GM21360 (cell line): Measurements from ENCODE around the gene SLC27A4.

ENCODE experiments used
- ATAC-seq: cut with Tn5 transposase; IDR thresholded peaks from one replicate; pipeline ENCODE4 v1.9.1; 2021; ENCODE audit warnings: mild to moderate bottlenecking, moderate library complexity; ENCODE audit not compliant: unreplicated experiment

SLC27A4 gene

GRCh38 chr9:128390150-128390812 is 50.0 kb downstream of the SLC27A4 start:
- ATAC-seq = no peak

GRCh38 chr9:128390813-128391711 is 50.7 kb downstream of the SLC27A4 start:
- ATAC-seq = no peak

- ATAC-seq = no peak
Observed at GRCh38 chr9:128391956-128392301, 51.6 kb downstream of the SLC27A4 start.

- no peak for ATAC-seq
Observed at GRCh38 chr9:128392302-128393144, 52.2 kb downstream of the SLC27A4 start.

GRCh38 chr9:128393145-128393775 is 52.9 kb downstream of the SLC27A4 start:
- no peak for ATAC-seq

GRCh38 chr9:128393970-128394369 is 53.6 kb downstream of the SLC27A4 start:
- ATAC-seq = no peak

GRCh38 chr9:128394379-128395168 is 54.2 kb downstream of the SLC27A4 start:
- ATAC-seq = no peak

- ATAC-seq = no peak
Observed at GRCh38 chr9:128396970-128397613, 56.8 kb downstream of the SLC27A4 start.

GRCh38 chr9:128397831-128398230 is 57.5 kb downstream of the SLC27A4 start:
- no peak for ATAC-seq

- ATAC-seq = no peak
Observed at GRCh38 chr9:128399861-128400260, 59.5 kb downstream of the SLC27A4 start.

GRCh38 chr9:128404560-128404959 is 64.2 kb downstream of the SLC27A4 start:
- no peak for ATAC-seq

GRCh38 chr9:128405077-128405779 is 64.9 kb downstream of the SLC27A4 start:
- no peak for ATAC-seq

- ATAC-seq = no peak
Observed at GRCh38 chr9:128405780-128406171, 65.4 kb downstream of the SLC27A4 start.

GRCh38 chr9:128406848-128407391 is 66.6 kb downstream of the SLC27A4 start:
- no peak for ATAC-seq

GRCh38 chr9:128408963-128409431 is 68.7 kb downstream of the SLC27A4 start:
- ATAC-seq = no peak

GRCh38 chr9:128409450-128409849 is 69.1 kb downstream of the SLC27A4 start:
- no peak for ATAC-seq

GRCh38 chr9:128409978-128410377 is 69.7 kb downstream of the SLC27A4 start:
- no peak for ATAC-seq
